Loucy (cell line): ENCODE measurements around the gene ASL.
"Not testable (repeated sequence)": the region's sequence is repeated elsewhere in the genome, so short reads cannot be mapped to it uniquely, and the experiment has no call there.

Experiments used
- H2AFZ ChIP-seq: fragments of 200-600 bp; sonication (generic); 2 replicates; pipeline ENCODE4 v1.6.0; 2016; ENCODE audit warnings: antibody characterized with exemption, mild to moderate bottlenecking, low read length, moderate library complexity
- H3F3A ChIP-seq: fragments of 200-600 bp; 2 replicates; pipeline ENCODE4 v1.6.0; 2016; ENCODE audit warnings: antibody characterized with exemption, low read depth, mild to moderate bottlenecking
- H3K27me3 ChIP-seq: fragments of 200-600 bp; sonication (generic); 2 replicates; pipeline ENCODE4 v1.6.1; 2014; ENCODE audit warnings: low read length, mild to moderate bottlenecking; ENCODE audit not compliant: insufficient read depth, poor library complexity, severe bottlenecking
- H3K36me3 ChIP-seq: fragments of 200-600 bp; sonication (generic); 2 replicates; pipeline ENCODE4 v1.6.1; 2016; ENCODE audit warnings: low read length; ENCODE audit not compliant: insufficient read depth
- H3K4me1 ChIP-seq: fragments of 200-600 bp; sonication (generic); 2 replicates; pipeline ENCODE4 v1.5.1; 2014; ENCODE audit warnings: low read length, mild to moderate bottlenecking; ENCODE audit not compliant: insufficient read depth, poor library complexity, severe bottlenecking
- H3K4me2 ChIP-seq: fragments of 200-600 bp; sonication (generic); 2 replicates; pipeline ENCODE4 v1.6.0; 2014; ENCODE audit warnings: antibody characterized with exemption, low read length, low read depth, mild to moderate bottlenecking; ENCODE audit not compliant: poor library complexity, severe bottlenecking
- H3K4me3 ChIP-seq: fragments of 200-600 bp; sonication (generic); 2 replicates; pipeline ENCODE4 v1.5.1; 2014; ENCODE audit warnings: low read length, mild to moderate bottlenecking, mixed read lengths; ENCODE audit not compliant: poor library complexity, severe bottlenecking
- H3K79me2 ChIP-seq: fragments of 200-600 bp; sonication (generic); 2 replicates; pipeline ENCODE4 v1.6.1; 2014; ENCODE audit warnings: low read length; ENCODE audit not compliant: insufficient read depth
- H3K9ac ChIP-seq: fragments of 200-600 bp; sonication (generic); 2 replicates; pipeline ENCODE4 v1.6.0; 2014; ENCODE audit warnings: mild to moderate bottlenecking, low read depth, low read length, moderate library complexity; ENCODE audit not compliant: poor library complexity, severe bottlenecking
- H3K9me2 ChIP-seq: fragments of 200-600 bp; sonication (generic); replicated peaks from 2 replicates; pipeline ENCODE4 v1.6.1; 2016; ENCODE audit warnings: low read depth, low read length, mixed read lengths
- H3K9me3 ChIP-seq: fragments of 200-600 bp; sonication (generic); 2 replicates; pipeline ENCODE4 v1.6.1; 2014; ENCODE audit warnings: mild to moderate bottlenecking, antibody characterized with exemption, low read length, low read depth; ENCODE audit not compliant: insufficient read depth
- H4K20me1 ChIP-seq: fragments of 200-600 bp; sonication (generic); 2 replicates; pipeline ENCODE4 v1.6.0; 2014; ENCODE audit warnings: antibody characterized with exemption, low read length, mild to moderate bottlenecking; ENCODE audit not compliant: insufficient read depth, poor library complexity, severe bottlenecking
- EZH2phosphoT487 ChIP-seq: fragments of 200-600 bp; IDR thresholded peaks from 2 replicates; pipeline ENCODE4 v1.6.1; 2018; ENCODE audit warnings: antibody characterized with exemption, mild to moderate bottlenecking, moderate library complexity, borderline replicate concordance
- TF ChIP-seq, protein P1 (sequence below): fragments of 200-600 bp; sonication (generic); conservative IDR thresholded peaks from 2 replicates; pipeline ENCODE4 v1.5.1; 2014; ENCODE audit warnings: mild to moderate bottlenecking, antibody characterized with exemption, low read length

ASL gene

DNA sequence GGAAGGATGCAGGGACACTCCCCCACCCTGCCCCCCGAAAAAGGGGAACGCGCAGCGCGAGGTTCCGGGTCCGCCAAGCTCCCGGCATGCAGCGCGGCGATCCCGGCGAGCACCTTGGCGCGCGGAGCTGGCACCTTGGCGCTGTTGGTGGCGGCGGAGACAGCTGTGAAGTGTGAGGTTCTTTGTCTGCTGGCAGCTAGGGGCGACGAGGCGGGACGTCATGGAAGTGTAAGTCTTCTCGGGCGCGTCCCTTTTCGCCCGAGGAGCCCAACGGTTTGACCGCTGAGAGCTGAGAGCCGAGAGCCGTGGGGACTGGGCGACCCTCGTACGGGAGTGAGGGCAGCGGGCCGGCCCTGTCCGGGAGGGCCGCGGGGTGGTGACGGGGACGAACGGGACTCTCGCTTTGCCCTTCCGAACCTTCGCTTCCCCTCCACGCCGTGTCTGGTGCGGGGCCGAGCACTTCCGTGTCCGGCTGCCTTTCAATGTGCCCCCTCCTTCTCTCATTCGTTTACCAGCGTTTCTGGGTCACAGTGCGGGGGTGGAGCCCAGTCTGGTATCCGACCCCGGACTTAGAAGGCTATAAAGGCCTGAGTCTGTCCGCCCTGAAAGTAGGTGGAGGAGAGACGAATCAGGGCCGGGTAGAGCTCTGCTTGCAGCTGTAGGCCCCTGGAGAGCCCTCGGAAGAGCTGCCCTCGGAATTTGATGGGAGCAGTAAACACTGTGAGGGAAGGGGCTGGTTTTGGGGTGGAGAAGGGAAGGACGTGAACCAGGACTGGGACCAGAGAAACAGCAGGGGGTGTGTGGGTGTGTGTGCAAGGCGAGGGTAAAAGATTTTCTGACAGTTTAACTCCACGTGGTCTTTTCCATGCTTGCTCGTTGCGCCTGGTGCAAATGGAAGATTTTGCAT lies 39.4 kb downstream of the ASL start, which contains the start of gene CRCP:
CRCP (plus strand) TSS at position 105 of the 907 bp plus-strand sequence; CDS start at position 221, 116 bp downstream.
- H3K9me3 ChIP-seq = no peaks in the 10 kb centered on the region
- H3K36me3 ChIP-seq = no peaks in the 10 kb centered on the region
- H3K4me3 ChIP-seq = peak within 1 kb of the TSS; percentile 96
- TF ChIP-seq EZH2phosphoT487 = no peak
- TF ChIP-seq, protein P1, sequence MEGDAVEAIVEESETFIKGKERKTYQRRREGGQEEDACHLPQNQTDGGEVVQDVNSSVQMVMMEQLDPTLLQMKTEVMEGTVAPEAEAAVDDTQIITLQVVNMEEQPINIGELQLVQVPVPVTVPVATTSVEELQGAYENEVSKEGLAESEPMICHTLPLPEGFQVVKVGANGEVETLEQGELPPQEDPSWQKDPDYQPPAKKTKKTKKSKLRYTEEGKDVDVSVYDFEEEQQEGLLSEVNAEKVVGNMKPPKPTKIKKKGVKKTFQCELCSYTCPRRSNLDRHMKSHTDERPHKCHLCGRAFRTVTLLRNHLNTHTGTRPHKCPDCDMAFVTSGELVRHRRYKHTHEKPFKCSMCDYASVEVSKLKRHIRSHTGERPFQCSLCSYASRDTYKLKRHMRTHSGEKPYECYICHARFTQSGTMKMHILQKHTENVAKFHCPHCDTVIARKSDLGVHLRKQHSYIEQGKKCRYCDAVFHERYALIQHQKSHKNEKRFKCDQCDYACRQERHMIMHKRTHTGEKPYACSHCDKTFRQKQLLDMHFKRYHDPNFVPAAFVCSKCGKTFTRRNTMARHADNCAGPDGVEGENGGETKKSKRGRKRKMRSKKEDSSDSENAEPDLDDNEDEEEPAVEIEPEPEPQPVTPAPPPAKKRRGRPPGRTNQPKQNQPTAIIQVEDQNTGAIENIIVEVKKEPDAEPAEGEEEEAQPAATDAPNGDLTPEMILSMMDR = peak; percentile 32; the same call in 1 of the 2 replicates
- peaks cover 39% of the 10 kb centered on the region for H3K4me1 ChIP-seq
- no peaks in the 10 kb centered on the region for H3K27me3 ChIP-seq
- H3K9ac ChIP-seq = peak within 1 kb of the TSS; percentile 91
- H4K20me1 ChIP-seq = peaks cover 40% of the 10 kb centered on the region
- peaks cover 53% of the 10 kb centered on the region for H3K79me2 ChIP-seq
- H3K9me2 ChIP-seq = no peaks in the 10 kb centered on the region
- no peaks in the 10 kb centered on the region for H3F3A ChIP-seq
- H3K4me2 ChIP-seq = peak within 1 kb of the TSS; percentile 78
- H2AFZ ChIP-seq = peak within 1 kb of the TSS; percentile 94

DNA sequence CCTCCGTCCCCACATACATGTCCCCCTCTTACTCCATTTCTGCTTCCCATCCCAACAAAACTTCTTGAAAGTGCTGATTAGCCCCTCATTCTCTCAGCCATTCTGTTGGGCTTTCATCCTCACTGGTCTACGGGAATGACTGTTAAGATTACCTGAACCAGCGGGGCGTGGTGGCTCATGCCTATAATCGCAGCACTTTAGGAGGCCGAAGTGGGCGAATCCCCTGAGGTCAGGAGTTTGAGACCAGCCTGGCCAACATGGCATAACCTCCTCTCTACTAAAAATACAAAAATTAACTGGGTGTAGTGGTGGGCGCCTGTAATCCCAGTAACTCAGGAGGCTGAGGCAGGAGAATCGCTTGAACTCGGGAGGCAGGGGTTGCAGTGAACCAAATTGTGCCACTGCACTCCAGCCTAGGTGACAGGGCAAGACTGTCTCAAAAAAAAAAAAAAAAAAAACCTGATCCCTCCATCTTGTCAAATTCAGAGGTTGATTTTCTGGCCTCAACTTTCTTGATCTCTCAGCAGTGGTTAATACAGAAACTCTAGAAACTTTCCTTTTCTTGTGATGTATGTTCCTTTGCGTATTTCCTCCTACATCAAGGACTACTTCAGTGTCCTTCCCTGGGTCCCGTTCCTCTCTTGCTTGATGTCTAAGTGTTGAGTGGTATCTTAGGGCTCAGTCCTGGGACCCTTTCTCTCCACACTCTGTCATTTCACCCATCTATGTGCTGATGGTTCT lies 41.2 kb downstream of the ASL start:
- Histone ChIP-seq H4K20me1 (peaks cover 44% of the 10 kb centered on the region), H3K79me2 (peaks cover 69% of the 10 kb centered on the region), H3K4me3 (peak overlapping the region; percentile 96), H3K4me1 (peaks cover 39% of the 10 kb centered on the region), H3K9ac (peak overlapping the region; percentile 91), H3K4me2 (peak overlapping the region; percentile 78)
- H2AFZ ChIP-seq, H3F3A ChIP-seq, H3K9me2 ChIP-seq, H3K27me3 ChIP-seq, H3K9me3 ChIP-seq, H3K36me3 ChIP-seq: not testable (repeated sequence)

DNA sequence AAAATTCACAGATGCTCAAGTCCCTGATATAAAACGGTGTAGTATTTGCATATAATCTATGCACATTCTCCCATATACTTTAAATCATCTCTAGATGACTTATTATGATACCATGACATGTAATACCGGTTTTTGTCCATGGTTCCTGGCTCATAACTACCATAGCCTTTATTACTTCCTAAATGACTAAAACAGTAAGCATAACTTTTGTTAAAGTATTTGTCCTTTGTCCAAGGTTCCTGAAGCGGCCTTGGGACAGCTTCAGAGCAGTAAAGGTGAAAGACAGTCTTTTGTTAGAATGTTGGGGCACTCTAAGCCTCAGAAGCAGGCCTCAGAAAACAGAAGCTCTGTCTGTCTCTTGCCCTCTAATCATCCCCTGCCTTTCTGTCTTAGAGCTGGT lies 43.0 kb downstream of the ASL start:
- Histone ChIP-seq H3K9me2 (no peaks in the 10 kb centered on the region), H3K4me2 (peak overlapping the region; percentile 78), H3K79me2 (peaks cover 87% of the 10 kb centered on the region), H3K4me3 (peak overlapping the region; percentile 96), H3K4me1 (peaks cover 39% of the 10 kb centered on the region), H4K20me1 (peaks cover 51% of the 10 kb centered on the region), H3K9me3 (no peaks in the 10 kb centered on the region), H2AFZ (no peak overlapping the region), H3K36me3 (no peaks in the 10 kb centered on the region), H3K27me3 (no peaks in the 10 kb centered on the region), H3K9ac (peak overlapping the region; percentile 52), H3F3A (no peaks in the 10 kb centered on the region)
- TF ChIP-seq, protein P1 = no peak
- TF ChIP-seq EZH2phosphoT487 = no peak
